Measurements from ENCODE around the gene HSD3B7. TPM values are rescaled to one million over a fixed set of nuclear protein-coding genes. Genes with fewer than 3 reads are reported as not detected.
A peak's percentile ranks its signal among the peaks of the same experiment; 100 is the strongest.

Gene HSD3B7
- total RNA-seq, 1 donor = 45.6 TPM

- Histone ChIP-seq H3K9me3 (ENCODE audit: low read depth, low read length) (no peaks in the 10 kb centered on the region), H3K4me2 (ENCODE audit: insufficient read depth, low read length) (peak overlapping the region; percentile 34), H3K4me1 (ENCODE audit: insufficient read depth, low read length) (peaks cover 32% of the 10 kb centered on the region), H3K4me3 (ENCODE audit: insufficient read depth, low read length) (no peak overlapping the region), H2AFZ (ENCODE audit: low read length) (no peak overlapping the region), H4K20me1 (ENCODE audit: insufficient read depth, low read length) (no peaks in the 10 kb centered on the region), H3K36me3 (ENCODE audit: insufficient read depth, low read length) (no peaks in the 10 kb centered on the region), H3K79me2 (ENCODE audit: insufficient read depth, low read length) (no peaks in the 10 kb centered on the region), H3K27me3 (ENCODE audit: insufficient read depth, low read length) (peaks cover 13% of the 10 kb centered on the region), H3K27ac (ENCODE audit: low read depth, low read length) (peak overlapping the region; percentile 49)
- TF ChIP-seq CTCF (IDR thresholded peaks at IDR 0.05; ENCODE audit: extremely low read depth, low read depth, low read length) = no peak
- DNase-seq (ENCODE audit: insufficient read length, low spot score, missing footprints) = peak; percentile 98
These were observed 23.1 kb downstream of the HSD3B7 start for GRCh38 chr16:31008149-31008548.

- TF ChIP-seq CTCF (IDR thresholded peaks at IDR 0.05; ENCODE audit: extremely low read depth, low read depth, low read length) = no peak
- no peaks in the 10 kb centered on the region for H4K20me1 ChIP-seq (ENCODE audit: insufficient read depth, low read length)
- peaks cover 13% of the 10 kb centered on the region for H3K27me3 ChIP-seq (ENCODE audit: insufficient read depth, low read length)
- H3K4me1 ChIP-seq (ENCODE audit: insufficient read depth, low read length) = peaks cover 32% of the 10 kb centered on the region
- no peak overlapping the region for H3K4me3 ChIP-seq (ENCODE audit: insufficient read depth, low read length)
- H3K9me3 ChIP-seq (ENCODE audit: low read depth, low read length) = no peaks in the 10 kb centered on the region
- no peaks in the 10 kb centered on the region for H3K36me3 ChIP-seq (ENCODE audit: insufficient read depth, low read length)
- H3K4me2 ChIP-seq (ENCODE audit: insufficient read depth, low read length) = peak overlapping the region; percentile 34
- peak overlapping the region; percentile 49 for H3K27ac ChIP-seq (ENCODE audit: low read depth, low read length)
- no peak overlapping the region for H2AFZ ChIP-seq (ENCODE audit: low read length)
- no peaks in the 10 kb centered on the region for H3K79me2 ChIP-seq (ENCODE audit: insufficient read depth, low read length)
- no peak for DNase-seq (ENCODE audit: insufficient read length, low spot score, missing footprints)
These were observed 23.5 kb downstream of the HSD3B7 start for GRCh38 chr16:31008551-31008950.

DNA sequence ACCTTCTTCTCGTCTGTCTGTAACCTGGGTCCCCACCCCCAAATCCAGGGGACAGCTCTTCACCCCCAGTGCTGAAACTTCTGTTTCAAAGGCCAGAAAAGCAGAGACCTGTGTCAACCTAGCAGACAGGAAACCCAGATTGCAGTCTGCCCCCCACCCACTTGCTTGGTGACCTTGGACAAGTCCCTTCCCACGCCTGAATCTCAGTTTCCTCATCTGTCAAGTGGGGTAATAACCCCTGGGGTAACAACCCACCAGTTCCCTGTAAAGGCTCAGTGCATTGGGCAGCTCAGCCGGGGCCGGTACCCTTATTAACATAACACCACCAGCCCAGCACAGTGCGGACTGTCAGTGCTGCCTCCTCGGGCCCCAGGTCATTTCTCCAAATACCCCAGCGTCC is 24.1 kb downstream of the HSD3B7 start:
- Histone ChIP-seq H3K36me3 (ENCODE audit: insufficient read depth, low read length) (no peaks in the 10 kb centered on the region), H3K4me3 (ENCODE audit: insufficient read depth, low read length) (no peak overlapping the region), H3K4me1 (ENCODE audit: insufficient read depth, low read length) (peaks cover 32% of the 10 kb centered on the region), H4K20me1 (ENCODE audit: insufficient read depth, low read length) (no peaks in the 10 kb centered on the region), H3K27ac (ENCODE audit: low read depth, low read length) (no peak overlapping the region), H3K4me2 (ENCODE audit: insufficient read depth, low read length) (peak overlapping the region; percentile 73), H2AFZ (ENCODE audit: low read length) (no peak overlapping the region), H3K27me3 (ENCODE audit: insufficient read depth, low read length) (peaks cover 13% of the 10 kb centered on the region), H3K79me2 (ENCODE audit: insufficient read depth, low read length) (no peaks in the 10 kb centered on the region), H3K9me3 (ENCODE audit: low read depth, low read length) (no peaks in the 10 kb centered on the region)
- DNase-seq (ENCODE audit: insufficient read length, low spot score, missing footprints) = no peak
- TF ChIP-seq CTCF (IDR thresholded peaks at IDR 0.05; ENCODE audit: extremely low read depth, low read depth, low read length) = no peak

GRCh38 chr16:31009894-31010584 is 25.0 kb downstream of the HSD3B7 start:
- Histone ChIP-seq H3K4me3 (ENCODE audit: insufficient read depth, low read length) (peak overlapping the region; percentile 63), H4K20me1 (ENCODE audit: insufficient read depth, low read length) (no peaks in the 10 kb centered on the region), H2AFZ (ENCODE audit: low read length) (peak overlapping the region; percentile 41), H3K4me1 (ENCODE audit: insufficient read depth, low read length) (peaks cover 32% of the 10 kb centered on the region), H3K9me3 (ENCODE audit: low read depth, low read length) (no peaks in the 10 kb centered on the region), H3K36me3 (ENCODE audit: insufficient read depth, low read length) (no peaks in the 10 kb centered on the region), H3K27me3 (ENCODE audit: insufficient read depth, low read length) (peaks cover 13% of the 10 kb centered on the region), H3K4me2 (ENCODE audit: insufficient read depth, low read length) (peak overlapping the region; percentile 73), H3K27ac (ENCODE audit: low read depth, low read length) (no peak overlapping the region), H3K79me2 (ENCODE audit: insufficient read depth, low read length) (no peaks in the 10 kb centered on the region)
- TF ChIP-seq CTCF (IDR thresholded peaks at IDR 0.05; ENCODE audit: extremely low read depth, low read depth, low read length) = no peak
- DNase-seq (ENCODE audit: insufficient read length, low spot score, missing footprints) = no peak
